Activated T-cell treated with anti-CD3 and anti-CD28 coated beads for 24 hours (primary cell): Measurements from ENCODE around the gene HBD.

Source experiments
- DNase-seq: peaks from one replicate; pipeline ENCODE4 v3.0.0-alpha.2; 2020; ENCODE audit warnings: low read depth

Gene HBD

GRCh38 chr11:5232176-5232575, 2.1 kb downstream of the HBD start:
- no peak for DNase-seq

- no peak for DNase-seq
Observed at GRCh38 chr11:5231111-5231510, 3.2 kb downstream of the HBD start.

- no peak for DNase-seq
Observed at GRCh38 chr11:5230266-5230665, 4.0 kb downstream of the HBD start.

- no peak for DNase-seq
Observed at GRCh38 chr11:5229796-5230195, 4.5 kb downstream of the HBD start.

- no peak for DNase-seq
Observed at GRCh38 chr11:5229356-5229755, 4.9 kb downstream of the HBD start.

- DNase-seq = no peak
Observed at GRCh38 chr11:5228124-5228523, 6.2 kb downstream of the HBD start.

- DNase-seq = no peak
Observed at GRCh38 chr11:5227681-5228080, 6.6 kb downstream of the HBD start.

- DNase-seq = no peak
Observed at GRCh38 chr11:5226732-5227310, 7.5 kb downstream of the HBD start, which contains the start of gene HBB. HBB (minus strand) TSS chr11:5227071; CDS start chr11:5227021, 50 bp downstream.

GRCh38 chr11:5225480-5225871, 8.8 kb downstream of the HBD start:
- DNase-seq = no peak

GRCh38 chr11:5224538-5225479, 9.5 kb downstream of the HBD start:
- DNase-seq = no peak

- no peak for DNase-seq
Observed at GRCh38 chr11:5223686-5224085, 10.6 kb downstream of the HBD start.

- DNase-seq = no peak
Observed at GRCh38 chr11:5223146-5223545, 11.1 kb downstream of the HBD start.

GRCh38 chr11:5210376-5210885, 23.9 kb downstream of the HBD start:
- no peak for DNase-seq

GRCh38 chr11:5204787-5205186, 29.5 kb downstream of the HBD start:
- no peak for DNase-seq

- DNase-seq = no peak
Observed at GRCh38 chr11:5203366-5203765, 30.9 kb downstream of the HBD start.

- DNase-seq = no peak
Observed at GRCh38 chr11:5200582-5200981, 33.7 kb downstream of the HBD start, which contains the start of gene OR51V1. OR51V1 (minus strand) TSS chr11:5200682; CDS start chr11:5200682, 0 bp downstream.

GRCh38 chr11:5198285-5198684, 36.0 kb downstream of the HBD start:
- DNase-seq = no peak

- DNase-seq = no peak
Observed at GRCh38 chr11:5197536-5197935, 36.7 kb downstream of the HBD start.

GRCh38 chr11:5196731-5197130, 37.6 kb downstream of the HBD start:
- no peak for DNase-seq

GRCh38 chr11:5196067-5196466, 38.2 kb downstream of the HBD start:
- no peak for DNase-seq

GRCh38 chr11:5192738-5193137, 41.5 kb downstream of the HBD start:
- no peak for DNase-seq

GRCh38 chr11:5188201-5188600, 46.1 kb downstream of the HBD start:
- DNase-seq = no peak
